ENCODE data around the gene DHRS3.

- no peak for TF ChIP-seq EZH2 (IDR thresholded peaks at IDR 0.05; ENCODE audit: borderline replicate concordance, insufficient read depth, low read depth, low read length, poor library complexity, severe bottlenecking)
- TF ChIP-seq CTCF (IDR thresholded peaks at IDR 0.05), result no peak
Observed at GRCh38 chr1:12604986-12605385, 13.0 kb downstream of the DHRS3 start.

Data from B cell (primary cell).